ENCODE results near the gene DNM3.
A peak's percentile ranks its signal among the peaks of the same experiment; 100 is the strongest.

The DNM3 gene

DNA sequence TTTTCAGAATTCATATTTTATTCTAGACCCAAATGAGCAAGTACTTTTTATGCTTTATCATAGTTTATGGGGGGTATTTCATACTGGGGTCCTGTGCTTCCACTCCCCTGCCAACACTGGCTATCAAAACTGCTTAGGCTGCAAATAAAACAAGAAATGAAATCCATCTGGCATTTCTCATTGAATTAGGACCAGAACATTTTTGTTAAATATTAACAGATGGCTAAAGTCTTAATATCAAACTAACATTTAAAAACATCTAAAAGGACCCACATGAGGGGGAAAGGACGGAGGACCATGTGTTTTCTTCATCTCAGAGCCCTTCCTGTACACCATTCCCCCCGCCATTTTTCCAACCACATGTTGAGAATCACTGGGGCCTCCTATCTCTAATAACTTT is 411.7 kb downstream of the DNM3 start:
- H3K4me3 ChIP-seq (ENCODE audit: low read depth, low read length), result no peak overlapping the region
- H3K27ac ChIP-seq, result no peak overlapping the region
- TF ChIP-seq, protein P1, sequence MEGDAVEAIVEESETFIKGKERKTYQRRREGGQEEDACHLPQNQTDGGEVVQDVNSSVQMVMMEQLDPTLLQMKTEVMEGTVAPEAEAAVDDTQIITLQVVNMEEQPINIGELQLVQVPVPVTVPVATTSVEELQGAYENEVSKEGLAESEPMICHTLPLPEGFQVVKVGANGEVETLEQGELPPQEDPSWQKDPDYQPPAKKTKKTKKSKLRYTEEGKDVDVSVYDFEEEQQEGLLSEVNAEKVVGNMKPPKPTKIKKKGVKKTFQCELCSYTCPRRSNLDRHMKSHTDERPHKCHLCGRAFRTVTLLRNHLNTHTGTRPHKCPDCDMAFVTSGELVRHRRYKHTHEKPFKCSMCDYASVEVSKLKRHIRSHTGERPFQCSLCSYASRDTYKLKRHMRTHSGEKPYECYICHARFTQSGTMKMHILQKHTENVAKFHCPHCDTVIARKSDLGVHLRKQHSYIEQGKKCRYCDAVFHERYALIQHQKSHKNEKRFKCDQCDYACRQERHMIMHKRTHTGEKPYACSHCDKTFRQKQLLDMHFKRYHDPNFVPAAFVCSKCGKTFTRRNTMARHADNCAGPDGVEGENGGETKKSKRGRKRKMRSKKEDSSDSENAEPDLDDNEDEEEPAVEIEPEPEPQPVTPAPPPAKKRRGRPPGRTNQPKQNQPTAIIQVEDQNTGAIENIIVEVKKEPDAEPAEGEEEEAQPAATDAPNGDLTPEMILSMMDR (IDR thresholded peaks at IDR 0.05; ENCODE audit: low read depth, low read length, missing control alignments), result no peak
- H3K36me3 ChIP-seq (replicated peaks), result no peaks in the 10 kb centered on the region
- in situ Hi-C loops (cut with HindIII; ENCODE audit: low pct_ligation_motif_present, low sequenced_read_pairs), result no loop called here
- DNase-seq, result no peak
- H3K27me3 ChIP-seq (replicated peaks), result no peaks in the 10 kb centered on the region

DNA sequence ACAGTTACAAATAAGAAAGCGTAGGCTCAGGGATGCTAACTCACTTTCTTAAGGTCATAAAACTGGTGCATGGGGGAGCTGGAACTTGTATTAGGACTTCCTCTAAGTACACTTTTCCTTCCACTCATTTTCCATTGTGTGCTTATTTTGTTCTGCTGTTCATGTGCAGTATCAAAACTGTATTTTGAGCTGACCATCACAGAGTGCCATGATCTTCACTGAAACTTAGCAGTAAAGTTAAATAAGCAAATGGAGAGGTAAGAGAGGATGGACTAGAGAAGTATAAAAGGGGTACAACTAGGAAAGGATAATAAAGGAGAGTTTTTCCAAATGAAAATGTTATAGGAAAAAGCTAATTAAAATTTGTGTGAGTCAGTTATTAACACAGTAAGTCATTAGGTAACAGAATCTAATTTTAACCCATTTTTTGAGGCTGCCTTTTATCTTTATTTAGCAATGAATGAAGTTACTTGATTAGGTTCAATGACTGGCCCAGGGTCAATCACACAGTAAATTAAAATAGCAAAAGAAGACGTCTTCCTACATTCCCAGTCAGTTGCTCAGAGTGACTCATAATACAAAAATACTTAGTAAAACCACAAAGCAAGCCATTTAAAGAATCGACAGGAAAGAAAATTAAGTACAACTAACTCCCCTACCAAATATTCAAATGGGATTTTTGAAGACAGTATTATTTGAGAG is 413.4 kb downstream of the DNM3 start:
- TF ChIP-seq, protein P1 (IDR thresholded peaks at IDR 0.05; ENCODE audit: low read depth, low read length, missing control alignments), result no peak
- H3K4me3 ChIP-seq (ENCODE audit: low read depth, low read length), result no peak overlapping the region
- no peaks in the 10 kb centered on the region for H3K27me3 ChIP-seq (replicated peaks)
- no peaks in the 10 kb centered on the region for H3K36me3 ChIP-seq (replicated peaks)
- H3K27ac ChIP-seq, result peak overlapping the region; percentile 39
- in situ Hi-C loops (cut with HindIII; ENCODE audit: low pct_ligation_motif_present, low sequenced_read_pairs), result no loop called here
- DNase-seq, result peak; percentile 66

DNA sequence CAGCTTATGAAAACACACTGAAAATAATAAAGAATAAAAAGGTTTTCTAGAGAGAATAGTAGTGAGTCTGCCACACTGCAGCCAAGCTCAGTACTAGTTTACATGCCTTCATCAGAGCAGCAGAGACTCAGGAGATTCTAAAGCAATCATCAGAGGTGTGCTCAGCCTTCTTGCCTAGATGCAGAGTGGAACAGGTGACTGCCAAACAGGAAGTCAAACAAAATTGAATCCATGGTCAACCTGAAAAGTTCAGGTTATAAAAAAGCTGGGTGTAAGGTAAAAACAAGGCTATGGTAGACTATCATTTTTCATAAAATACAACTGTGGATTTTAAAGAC is 413.9 kb downstream of the DNM3 start:
- Histone ChIP-seq H3K27ac (peak overlapping the region; percentile 39), H3K4me3 (ENCODE audit: low read depth, low read length) (no peak overlapping the region), H3K27me3 (replicated peaks) (no peaks in the 10 kb centered on the region), H3K36me3 (replicated peaks) (no peaks in the 10 kb centered on the region)
- in situ Hi-C loops (cut with HindIII; ENCODE audit: low pct_ligation_motif_present, low sequenced_read_pairs), result no loop called here
- DNase-seq, result no peak
- TF ChIP-seq, protein P1 (IDR thresholded peaks at IDR 0.05; ENCODE audit: low read depth, low read length, missing control alignments), result no peak

DNA sequence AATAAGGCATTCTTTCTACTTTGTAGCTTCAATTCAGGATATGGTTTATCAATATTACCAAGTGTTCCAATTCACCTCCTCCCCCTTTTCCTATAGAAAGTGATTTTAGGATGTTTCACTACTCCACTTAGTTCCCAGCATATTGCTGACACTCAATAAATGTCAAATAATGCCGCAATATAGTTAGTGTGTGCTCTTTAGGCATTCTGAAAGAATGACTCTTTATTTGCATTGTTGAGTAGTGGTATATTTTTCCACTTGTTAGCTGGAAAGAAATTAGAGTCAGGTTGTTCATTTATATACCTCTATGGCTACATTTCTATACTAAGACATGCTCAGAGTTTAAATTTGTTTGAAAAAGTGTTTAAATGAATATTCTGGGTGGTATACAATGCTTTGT is 424.6 kb downstream of the DNM3 start:
- H3K36me3 ChIP-seq (replicated peaks), result no peaks in the 10 kb centered on the region
- no peak overlapping the region for H3K4me3 ChIP-seq (ENCODE audit: low read depth, low read length)
- TF ChIP-seq, protein P1 (IDR thresholded peaks at IDR 0.05; ENCODE audit: low read depth, low read length, missing control alignments), result no peak
- no peaks in the 10 kb centered on the region for H3K27me3 ChIP-seq (replicated peaks)
- DNase-seq, result no peak
- H3K27ac ChIP-seq, result no peak overlapping the region
- in situ Hi-C loops (cut with HindIII; ENCODE audit: low pct_ligation_motif_present, low sequenced_read_pairs), result no loop called here

DNA sequence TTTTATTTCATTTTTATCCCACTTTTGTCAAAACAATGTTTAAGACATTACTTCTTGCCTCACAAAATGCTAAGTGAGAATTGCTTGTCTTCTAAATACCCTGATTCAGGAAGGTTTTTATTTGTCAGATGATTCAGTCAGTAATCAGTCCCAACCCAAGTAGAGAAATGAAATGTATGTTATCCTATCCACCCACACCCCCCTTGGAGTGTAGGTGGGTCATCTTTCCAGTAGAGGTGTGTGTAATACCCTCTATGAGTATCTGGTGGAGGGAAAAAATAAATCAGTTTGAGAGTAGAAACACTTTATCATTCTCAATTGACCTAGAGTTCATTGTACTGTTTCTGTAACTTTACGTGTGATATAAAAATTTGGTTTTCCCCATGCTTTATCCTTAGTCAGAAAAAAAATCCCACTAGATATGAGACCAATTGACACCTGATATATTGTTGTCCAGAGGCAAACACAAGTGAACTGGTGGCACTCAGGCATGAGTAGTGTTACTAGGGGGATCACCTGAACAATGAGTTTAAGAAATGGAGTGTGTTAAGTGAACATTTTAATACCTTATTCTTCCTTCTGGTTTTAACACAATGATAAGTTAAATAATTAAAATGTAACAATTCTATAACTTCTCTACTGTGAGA is 425.4 kb downstream of the DNM3 start:
- no peak overlapping the region for H3K27ac ChIP-seq
- H3K27me3 ChIP-seq (replicated peaks), result no peaks in the 10 kb centered on the region
- no peak overlapping the region for H3K4me3 ChIP-seq (ENCODE audit: low read depth, low read length)
- in situ Hi-C loops (cut with HindIII; ENCODE audit: low pct_ligation_motif_present, low sequenced_read_pairs), result no loop called here
- DNase-seq, result no peak
- H3K36me3 ChIP-seq (replicated peaks), result no peaks in the 10 kb centered on the region
- TF ChIP-seq, protein P1 (IDR thresholded peaks at IDR 0.05; ENCODE audit: low read depth, low read length, missing control alignments), result no peak

Measured in brain microvascular endothelial cell (primary cell).